ENCODE data around the gene MARF1.
"Not testable (repeated sequence)": the region's sequence is repeated elsewhere in the genome, so short reads cannot be mapped to it uniquely, and the experiment has no call there.

MARF1 gene

DNA sequence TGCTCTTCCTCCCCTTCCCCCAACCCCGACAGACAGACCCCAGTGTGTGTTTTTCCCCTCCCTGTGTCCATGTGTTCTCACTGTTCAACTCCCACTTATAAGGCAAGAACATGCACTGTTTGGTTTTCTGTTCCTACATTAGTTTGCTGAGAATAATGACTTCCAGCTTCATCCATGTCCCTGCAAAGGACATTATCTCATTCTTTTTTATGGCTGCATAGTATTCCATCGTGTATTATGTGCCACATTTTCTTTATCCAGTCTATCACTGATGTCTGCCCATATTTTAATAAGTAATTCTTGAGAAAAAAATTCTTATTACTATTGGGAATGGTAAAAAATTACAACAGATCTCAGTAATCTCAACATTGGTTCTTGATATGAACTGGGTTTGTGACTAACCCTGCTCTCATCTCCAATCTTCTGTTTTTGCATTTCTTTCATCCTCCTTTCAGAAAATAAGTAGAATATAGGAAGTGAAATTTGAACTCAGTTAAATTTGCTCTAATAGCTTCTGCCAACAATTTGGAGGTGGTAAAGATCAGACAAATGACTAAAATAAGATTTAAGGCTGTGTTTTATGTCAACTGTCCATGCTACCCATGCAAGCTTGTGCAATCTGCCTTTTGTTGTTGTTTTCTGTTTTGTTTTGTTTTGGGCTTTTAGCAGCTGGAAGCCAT is 11.1 kb downstream of the MARF1 start:
- DNase-seq (ENCODE audit: low read depth in 3 of 3): no peak

DNA sequence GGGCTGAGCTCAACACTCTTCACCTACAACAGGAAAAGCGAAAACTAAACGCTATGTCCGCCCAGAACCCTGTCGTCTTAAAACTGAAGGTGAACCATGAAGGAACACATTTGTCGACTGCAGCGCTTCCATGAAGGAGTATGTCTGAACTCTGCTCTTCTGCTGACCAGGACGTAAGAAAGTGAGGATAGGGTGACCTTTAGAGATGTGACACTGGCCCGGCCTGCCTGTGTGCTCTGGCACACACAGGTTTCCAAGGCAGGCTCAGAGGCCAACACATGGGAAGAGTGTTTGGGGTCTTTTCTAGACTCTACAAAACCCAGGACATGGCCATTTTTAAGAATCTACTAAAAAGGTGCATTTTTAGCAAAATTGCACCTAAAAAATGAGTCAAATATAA is 21.1 kb downstream of the MARF1 start:
- DNase-seq (ENCODE audit: low read depth in 3 of 3): no peak

DNA sequence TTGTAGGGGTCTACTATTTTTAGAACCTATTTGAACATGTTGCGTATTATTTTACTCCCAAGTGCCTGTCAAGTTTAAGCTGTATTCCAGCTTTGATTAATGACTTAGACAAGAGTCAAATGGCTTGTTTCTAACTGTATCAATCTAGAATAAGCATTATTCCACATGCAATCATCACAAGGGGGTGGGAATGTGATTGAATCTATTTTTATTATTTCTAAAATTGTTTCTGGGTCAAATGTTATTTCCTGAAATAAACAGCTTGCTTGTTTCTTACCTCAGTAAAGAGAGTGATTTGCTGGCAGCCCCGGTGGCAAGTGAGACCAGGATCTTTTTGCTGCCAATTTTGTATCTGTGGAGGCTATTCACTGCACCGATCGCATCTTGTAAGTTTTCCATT is 21.5 kb downstream of the MARF1 start:
- DNase-seq (ENCODE audit: low read depth in 3 of 3): no peak

DNA sequence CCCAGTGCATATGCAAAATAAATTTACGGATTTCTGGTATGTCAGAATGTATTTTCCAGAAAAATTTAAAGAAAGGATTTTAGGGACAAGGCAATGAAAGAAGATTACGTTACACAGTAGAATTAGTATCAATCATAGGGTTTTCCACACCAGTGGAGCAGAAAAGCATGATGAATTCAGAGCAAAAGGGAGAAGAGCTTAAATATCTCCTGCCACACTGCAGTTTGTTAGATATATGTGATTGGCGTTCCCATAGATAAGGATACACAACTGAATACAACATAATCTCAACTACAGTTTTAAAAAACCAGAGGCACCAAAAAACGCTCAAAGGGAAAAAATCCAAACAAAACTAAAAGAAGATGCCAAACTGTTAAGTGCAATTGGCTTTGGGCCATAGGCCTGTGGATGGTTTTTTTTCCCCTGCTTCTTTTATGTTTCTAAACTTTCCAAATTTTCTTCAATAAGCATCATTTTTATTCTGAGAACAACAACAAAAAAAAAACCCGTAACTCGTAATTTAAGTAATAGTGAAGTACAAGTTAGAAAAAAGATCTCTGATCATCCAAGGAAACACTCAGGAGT is 22.3 kb downstream of the MARF1 start:
- DNase-seq (ENCODE audit: low read depth in 3 of 3): no peak

DNA sequence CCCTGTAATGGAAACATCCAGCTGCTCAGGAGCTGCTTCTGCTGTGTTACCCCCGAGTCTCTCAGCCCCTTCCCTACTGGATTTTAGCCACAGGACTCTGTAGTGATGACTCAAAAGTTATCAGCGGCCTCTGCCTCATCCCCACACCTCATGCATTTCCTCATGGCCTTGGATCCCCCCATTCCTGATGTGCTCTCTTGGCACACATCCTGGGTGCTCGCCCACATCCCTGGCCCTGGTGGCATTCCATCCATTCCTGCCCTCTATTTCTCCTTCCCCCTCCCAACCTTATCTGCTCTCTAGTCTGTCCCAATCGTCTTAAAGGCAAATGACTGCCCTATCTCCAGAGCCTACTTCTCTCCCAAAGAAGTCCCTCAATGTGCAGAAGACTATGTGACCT is 24.6 kb downstream of the MARF1 start:
- DNase-seq (ENCODE audit: low read depth in 3 of 3): no peak

DNA sequence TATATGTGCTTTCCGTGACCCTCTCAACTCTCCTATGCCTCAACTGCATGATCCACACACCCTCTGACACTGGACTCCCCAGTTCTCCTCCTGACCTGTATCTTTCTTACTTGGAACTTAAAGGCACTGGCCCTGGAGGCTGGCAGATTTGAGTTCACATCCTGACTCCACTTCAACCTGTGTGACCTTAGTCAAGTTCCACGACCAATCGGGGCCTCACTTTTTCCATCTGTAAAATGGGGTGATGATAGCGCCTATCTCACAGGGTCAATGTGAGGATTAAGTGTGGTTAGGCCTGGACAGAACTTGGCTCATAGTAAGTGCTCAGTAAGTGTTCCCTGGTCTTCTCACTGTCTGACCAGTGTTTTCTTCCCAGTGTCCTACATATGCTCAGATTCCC is 25.1 kb downstream of the MARF1 start:
- no peak for DNase-seq (ENCODE audit: low read depth in 3 of 3)

DNA sequence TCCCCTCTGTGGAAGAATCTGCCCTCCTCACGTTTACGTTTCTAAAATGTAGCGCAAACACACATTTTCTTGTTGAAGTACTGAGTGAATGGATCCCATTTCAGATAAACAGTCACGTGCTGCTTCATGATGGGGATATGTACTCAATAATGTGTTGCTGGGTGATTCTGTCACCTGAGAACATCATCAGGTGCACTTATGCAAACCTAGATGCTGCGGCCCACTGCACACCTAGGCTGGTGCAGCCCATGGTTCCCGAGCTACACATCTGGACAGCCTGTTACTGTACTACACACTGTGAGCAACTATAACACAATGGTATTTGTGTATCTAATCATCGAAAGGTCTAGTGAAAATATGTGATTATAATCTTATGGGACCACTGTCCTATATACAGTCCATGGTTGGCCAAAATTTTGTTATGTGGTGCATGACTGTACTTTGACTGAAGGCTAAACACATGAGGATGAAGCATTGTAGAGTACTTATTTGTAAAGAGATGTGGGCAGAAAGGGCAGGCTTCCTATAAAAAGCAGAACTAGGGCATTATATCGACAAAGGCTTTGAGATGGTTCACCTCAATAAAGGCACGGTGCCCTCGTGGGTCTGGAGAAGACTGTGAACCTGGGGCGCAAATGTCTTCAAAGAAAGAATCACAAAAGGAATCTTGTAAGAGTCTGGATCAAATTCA is 26.3 kb downstream of the MARF1 start:
- no peak for DNase-seq (ENCODE audit: low read depth in 3 of 3)

DNA sequence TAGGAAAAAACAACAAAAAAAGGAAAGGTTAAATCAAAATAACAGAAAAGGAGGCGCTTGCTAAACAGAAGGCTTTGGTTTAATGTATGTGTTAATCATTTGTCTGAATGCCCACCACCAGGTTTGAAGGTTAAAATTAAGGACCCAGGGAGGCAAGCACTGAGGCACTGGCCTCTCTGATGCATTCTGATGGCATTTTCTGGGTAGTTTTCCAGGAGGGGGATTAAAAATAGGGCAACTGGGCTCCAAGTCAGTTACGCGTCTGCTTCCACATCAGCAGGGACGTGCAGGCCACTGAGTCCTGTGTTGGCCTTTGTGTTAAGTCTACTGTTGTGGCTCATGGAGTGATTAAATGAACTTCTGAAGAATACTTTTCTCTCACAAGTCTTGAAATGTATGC is 26.9 kb downstream of the MARF1 start:
- DNase-seq (ENCODE audit: low read depth in 3 of 3): no peak

DNA sequence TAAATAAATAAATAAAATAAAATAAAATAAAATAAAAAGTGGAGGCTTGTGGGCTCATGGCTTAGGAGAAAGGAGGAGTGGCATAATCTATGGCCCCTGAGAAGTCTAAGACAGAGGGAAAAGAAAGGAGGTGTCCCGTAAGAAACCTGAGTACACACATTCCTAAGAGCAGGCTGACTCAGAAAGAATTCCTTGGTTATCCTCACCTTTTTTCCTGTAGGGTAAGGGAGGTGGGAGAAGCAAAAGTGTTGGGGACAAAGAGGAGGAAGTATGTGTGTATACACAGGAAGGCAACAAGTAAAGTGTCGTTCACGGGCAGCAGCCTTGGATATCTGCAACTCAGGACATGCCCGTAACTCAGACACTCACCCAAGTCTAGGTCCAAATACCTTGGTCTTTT is 29.3 kb downstream of the MARF1 start:
- DNase-seq (ENCODE audit: low read depth in 3 of 3): no peak

DNA sequence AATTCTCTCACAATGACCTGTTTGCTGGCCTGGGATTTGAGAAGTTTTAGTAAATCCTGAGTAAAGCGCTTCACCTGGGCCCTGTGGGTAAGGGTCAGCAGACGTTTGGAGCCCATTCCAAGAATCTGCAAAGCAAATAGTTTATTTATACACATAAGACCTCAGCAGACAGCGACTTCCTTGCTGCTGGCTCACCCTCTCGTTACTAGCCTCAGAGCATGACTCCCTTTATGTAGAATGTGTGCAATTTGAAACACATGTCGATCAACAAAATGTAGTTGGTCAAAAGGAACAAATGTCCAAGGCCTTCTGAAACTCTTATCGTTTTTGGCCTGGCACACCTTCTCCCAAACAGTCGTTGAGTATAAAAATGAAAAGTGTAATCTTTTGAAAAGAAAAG is 31.3 kb downstream of the MARF1 start:
- DNase-seq (ENCODE audit: low read depth in 3 of 3): no peak

DNA sequence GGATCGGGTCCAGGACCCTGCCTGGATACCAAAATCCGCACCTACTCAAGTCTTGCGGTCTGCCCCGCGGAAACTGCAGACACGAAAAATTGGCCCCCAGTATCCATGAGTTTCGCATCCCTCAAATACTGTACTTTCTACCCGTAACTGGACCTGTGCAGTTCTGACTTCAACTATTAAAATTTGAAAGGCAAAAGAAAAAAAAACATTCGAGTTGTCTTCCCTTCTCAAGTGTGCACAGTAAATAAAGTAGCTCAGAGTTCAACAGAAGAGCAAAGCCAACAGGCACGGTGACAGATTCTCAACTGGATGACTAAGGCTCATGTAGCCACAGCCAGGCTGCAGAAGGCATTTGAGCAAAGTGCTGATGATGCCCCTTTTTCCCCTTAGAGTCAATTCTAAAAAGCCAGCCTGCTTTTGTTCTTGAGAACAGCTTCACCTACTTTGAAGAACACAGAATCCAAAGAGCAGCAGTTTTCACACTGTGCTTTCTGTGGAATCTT is 32.5 kb downstream of the MARF1 start:
- no peak for DNase-seq (ENCODE audit: low read depth in 3 of 3)

DNA sequence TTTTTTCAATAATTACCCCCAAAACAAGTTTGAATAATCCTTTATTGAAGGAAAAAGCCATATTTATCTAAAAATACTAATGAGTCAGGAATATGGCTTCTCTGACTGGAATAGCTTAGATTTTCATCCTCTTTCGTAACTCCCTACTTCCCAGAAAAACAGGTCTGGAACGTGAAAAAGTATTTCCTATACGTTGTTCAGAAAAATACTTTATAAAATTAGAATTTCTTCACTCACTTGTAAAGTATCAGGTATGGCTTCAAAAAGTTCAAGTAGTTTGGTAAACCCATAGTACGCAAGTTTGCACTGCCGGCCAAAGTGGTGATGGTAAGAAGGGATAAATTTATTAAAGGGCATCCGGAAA is 33.7 kb downstream of the MARF1 start:
- no peak for DNase-seq (ENCODE audit: low read depth in 3 of 3)

DNA sequence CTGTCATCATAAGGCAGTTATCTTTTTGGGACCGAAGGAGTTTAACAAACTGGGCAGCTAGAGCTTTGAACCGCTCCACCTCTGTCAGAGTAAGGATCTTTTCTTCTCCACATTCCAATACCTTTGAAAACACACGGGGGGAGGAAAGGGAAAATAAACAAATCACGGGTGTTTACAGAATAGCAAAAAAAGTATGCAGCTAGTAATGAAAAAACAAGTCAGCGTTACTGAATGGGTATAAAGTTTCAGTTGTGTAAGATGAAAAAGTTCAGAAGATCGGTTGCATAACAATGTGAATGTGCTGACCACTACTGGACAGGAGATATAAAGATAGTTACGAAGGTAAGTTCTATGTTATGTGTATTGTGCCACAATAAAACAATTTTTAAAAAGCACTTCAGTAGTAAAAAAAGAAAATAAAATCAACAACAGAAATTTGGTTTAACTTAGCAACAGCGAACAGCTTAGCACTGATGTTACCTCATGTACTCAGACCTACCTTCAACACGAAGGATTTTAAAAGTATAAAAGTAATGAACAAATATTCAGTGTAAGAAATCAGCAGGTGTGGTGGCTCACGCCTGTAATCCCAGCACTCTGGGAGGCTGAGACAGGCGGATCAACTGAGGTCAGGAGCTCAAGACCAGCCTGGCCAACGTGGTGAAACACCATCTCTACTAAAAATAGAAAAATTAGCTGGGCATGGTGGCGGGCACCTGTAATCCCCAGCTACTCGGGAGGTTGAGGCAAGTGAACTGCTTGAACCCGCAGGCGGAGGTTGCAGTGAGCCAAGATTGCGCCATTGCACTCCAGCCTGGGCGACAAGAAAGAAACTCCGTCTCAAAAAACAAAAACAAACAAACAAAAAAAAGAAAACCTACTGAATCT is 34.3 kb downstream of the MARF1 start:
- DNase-seq (ENCODE audit: low read depth in 3 of 3): no peak

DNA sequence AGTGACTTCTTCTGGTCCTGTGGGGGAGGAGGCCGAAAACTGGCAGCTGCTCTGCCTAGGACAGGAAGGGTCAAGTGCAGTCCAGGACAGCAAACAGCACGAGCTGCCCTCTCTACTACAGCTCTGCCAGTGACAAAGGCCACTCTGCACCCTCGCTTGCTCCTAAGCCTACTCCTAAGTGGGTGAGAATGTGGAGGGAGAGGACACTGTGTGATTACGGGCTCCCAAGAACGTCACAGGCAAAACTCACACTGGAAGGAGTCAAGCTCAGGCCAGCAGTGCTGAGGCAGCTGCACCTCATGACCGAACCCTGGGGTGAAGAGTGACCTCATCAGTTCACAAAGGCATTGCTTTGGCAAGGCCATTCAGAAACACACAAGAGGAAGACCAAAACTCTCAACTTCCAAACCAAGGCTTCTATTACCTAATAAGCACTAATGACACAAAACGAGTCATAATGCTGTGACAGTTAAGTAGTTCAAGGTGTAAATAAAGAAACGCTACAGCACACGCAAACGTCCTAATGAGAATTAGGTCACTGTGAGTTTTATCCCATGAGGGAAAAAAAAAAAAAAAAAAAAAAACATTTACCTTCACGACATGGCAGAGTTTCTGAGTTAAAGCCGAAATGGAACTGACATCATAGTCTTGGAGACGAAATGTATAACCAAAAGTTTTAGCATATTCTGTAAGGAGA is 35.1 kb downstream of the MARF1 start:
- no peak for DNase-seq (ENCODE audit: low read depth in 3 of 3)

DNA sequence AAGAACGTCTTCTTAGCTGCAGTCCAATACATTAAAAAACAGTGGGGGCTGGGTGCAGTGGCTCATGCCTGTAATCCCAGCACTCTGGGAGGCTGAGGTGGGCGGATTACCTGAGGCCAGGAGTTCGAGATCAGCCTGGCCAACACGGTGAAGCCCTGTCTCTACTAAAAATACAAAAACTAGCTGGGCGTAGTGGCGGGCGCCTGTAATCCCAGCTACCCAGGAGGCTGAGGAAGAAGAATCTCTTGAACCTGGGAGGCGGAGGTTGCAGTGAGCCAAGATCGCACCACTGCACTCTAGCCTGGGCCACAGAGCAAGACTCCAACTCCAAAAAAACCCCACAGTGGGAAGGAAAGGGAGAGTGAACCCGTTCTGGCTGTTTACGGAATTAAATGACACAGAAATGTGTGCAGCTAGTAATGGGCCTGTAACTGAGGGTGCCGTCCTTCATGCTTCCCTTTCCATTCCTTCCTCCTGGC is 35.7 kb downstream of the MARF1 start:
- not testable (repeated sequence) for DNase-seq (ENCODE audit: low read depth in 3 of 3)

DNA sequence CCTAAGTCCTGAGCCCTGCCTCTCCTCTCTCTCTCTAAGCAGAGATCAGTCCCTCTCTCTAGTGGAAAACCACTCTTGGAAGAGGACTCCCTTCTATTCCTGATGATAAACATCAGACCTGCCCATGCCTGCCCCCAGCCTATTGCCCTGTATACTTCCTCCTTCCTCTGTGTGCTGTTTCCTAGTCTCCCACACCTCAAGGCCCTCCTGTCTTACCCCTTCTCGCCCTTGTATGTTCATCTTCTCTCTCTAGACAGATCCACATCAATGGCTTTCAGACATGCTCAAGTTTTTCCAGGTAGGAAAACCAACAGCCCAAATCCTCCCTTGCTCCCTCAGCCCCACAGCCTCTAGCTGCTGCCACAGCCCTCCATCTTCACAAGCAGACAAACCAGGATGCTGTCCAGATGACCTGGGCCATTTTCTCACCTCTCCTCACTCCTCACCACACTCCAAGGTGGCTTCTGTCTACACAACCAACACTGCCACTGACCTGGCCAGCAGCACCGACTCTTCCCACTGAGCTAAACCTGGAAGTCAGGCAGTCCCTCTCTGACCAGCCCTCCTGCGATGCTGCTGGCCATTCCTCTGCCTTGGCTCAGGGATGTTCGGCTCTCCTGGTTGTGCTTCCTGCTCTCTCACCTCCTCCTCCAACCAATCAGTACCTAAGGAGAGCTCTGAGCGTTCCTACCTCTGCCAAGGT is 36.3 kb downstream of the MARF1 start:
- DNase-seq (ENCODE audit: low read depth in 3 of 3): no peak

DNA sequence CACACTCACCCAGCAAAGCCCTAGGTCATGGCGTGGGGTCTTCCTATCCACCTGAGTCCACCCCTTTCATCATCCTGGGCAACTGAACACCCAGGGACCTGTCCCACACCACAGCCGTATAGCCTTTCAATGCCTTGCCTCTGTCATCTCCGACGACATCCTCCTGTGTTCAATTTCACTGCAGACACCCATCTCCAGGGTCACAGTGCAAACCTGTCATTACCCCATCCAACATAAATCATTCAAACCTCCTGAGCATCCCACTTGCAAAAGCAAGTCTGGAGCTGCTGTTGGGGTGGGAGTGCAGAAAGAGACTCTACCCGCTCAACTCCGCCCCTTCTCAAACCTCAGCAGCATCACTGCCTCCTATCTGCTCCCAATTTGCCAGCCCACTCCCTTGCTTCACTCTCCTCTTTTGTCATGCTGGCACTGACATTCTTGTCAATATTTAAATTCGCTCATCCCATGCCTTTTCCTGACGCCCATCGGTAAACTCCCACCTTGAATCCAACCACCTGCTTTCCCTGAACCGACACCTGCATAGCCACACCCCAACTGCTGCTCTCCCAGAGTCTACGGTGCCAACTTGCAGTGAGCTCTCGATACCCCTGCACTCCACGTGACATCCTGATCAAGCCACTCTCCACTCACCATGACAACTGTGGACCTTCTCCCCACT is 37.0 kb downstream of the MARF1 start:
- DNase-seq (ENCODE audit: low read depth in 3 of 3): no peak

DNA sequence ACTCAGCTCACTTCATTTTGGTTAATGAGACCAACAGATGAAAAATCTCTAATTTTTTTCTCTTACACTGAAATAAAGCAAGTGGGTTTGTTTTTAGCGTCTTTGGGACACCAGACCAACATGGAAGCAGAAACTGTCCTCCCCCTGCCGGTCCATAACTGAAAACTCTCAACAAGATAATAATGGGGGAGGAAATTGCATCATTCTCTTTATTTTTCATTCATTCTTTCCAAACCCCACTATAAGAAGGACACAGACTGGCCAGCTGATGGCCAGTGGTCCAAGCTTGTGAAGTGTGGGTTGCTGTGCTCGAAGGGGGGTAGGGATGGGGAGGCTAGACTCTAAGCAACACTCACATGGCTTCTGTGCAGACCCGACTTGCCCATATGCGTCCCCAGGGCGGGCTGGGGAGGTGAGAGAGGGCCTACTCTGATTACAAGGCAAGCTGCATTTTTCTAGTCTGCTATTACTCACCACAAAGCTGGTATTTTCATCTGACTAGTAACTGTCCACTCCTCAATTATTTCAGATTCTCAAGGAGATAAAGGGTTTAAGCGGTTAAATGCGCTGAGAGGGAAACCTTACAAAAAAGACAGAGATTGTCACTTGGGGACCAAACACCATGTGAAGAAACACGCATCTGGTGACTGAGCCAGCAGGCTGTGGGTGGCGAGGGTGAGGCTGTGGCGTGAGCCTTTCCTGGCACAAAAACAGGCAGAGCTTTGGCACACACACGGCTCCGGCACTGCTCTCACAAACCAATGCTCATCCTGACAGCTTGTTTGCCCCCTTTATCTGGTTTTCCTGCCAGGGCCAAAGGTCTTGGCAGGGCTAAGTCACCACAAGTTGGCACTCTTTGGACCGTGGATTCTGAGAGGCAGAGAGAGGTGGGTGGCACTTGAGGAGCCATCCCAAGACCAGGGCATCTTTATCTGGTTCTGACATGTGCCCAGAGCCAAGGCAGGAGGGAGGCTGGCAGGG is 38.2 kb downstream of the MARF1 start:
- DNase-seq (ENCODE audit: low read depth in 3 of 3): no peak
